NB4 (cell line): ENCODE measurements around the gene AKAP6.

Experiments
- CTCF ChIP-seq: IDR thresholded peaks from one replicate; pipeline ENCODE4 v1.5.1; 2012; ENCODE audit warnings: low read depth, low read length
- POLR2A ChIP-seq: IDR thresholded peaks from 2 replicates; pipeline ENCODE4 v1.6.1; 2011; ENCODE audit warnings: mild to moderate bottlenecking; ENCODE audit not compliant: insufficient read length; ENCODE audit errors: extremely low read depth

- no peak for TF ChIP-seq POLR2A
- no peak for TF ChIP-seq CTCF
These were observed 338.7 kb downstream of the AKAP6 start for GRCh38 chr14:32667791-32668190.
